ENCODE results near the gene ZNF362.

ZNF362 gene

GRCh38 chr1:33221385-33221758 lies 34.9 kb upstream of the ZNF362 start:
- Histone ChIP-seq H3K27me3 (ENCODE audit: insufficient read depth, low read depth) (no peaks in the 10 kb centered on the region), H4K20me1 (ENCODE audit: insufficient read depth) (no peaks in the 10 kb centered on the region), H2AFZ (ENCODE audit: low read depth) (no peak overlapping the region), H3K4me3 (IDR thresholded peaks at IDR 0.05; ENCODE audit: insufficient read depth, low read depth, low read length) (no peak overlapping the region), H3K4me1 (ENCODE audit: low read depth, poor library complexity, severe bottlenecking) (no peaks in the 10 kb centered on the region), H3K36me3 (ENCODE audit: insufficient read depth) (no peaks in the 10 kb centered on the region), H3K9ac (no peak overlapping the region), H3K79me2 (ENCODE audit: insufficient read depth, low read depth) (no peaks in the 10 kb centered on the region), H3K4me2 (no peak overlapping the region), H3K27ac (no peak overlapping the region)
- TF ChIP-seq CTCF (conservative IDR thresholded peaks at IDR 0.05; ENCODE audit: low read depth, low read length) = no peak

- no peak overlapping the region for H3K27ac ChIP-seq
- no peak overlapping the region for H3K9ac ChIP-seq
- H3K27me3 ChIP-seq (ENCODE audit: insufficient read depth, low read depth) = no peaks in the 10 kb centered on the region
- H4K20me1 ChIP-seq (ENCODE audit: insufficient read depth) = no peaks in the 10 kb centered on the region
- H3K4me1 ChIP-seq (ENCODE audit: low read depth, poor library complexity, severe bottlenecking) = no peaks in the 10 kb centered on the region
- H3K36me3 ChIP-seq (ENCODE audit: insufficient read depth) = no peaks in the 10 kb centered on the region
- no peak overlapping the region for H3K4me2 ChIP-seq
- H2AFZ ChIP-seq (ENCODE audit: low read depth) = no peak overlapping the region
- H3K79me2 ChIP-seq (ENCODE audit: insufficient read depth, low read depth) = no peaks in the 10 kb centered on the region
- TF ChIP-seq CTCF (conservative IDR thresholded peaks at IDR 0.05; ENCODE audit: low read depth, low read length) = no peak
- no peak overlapping the region for H3K4me3 ChIP-seq (IDR thresholded peaks at IDR 0.05; ENCODE audit: insufficient read depth, low read depth, low read length)
Observed at GRCh38 chr1:33222381-33222780, 33.9 kb upstream of the ZNF362 start.

GRCh38 chr1:33224166-33224707 lies 32.1 kb upstream of the ZNF362 start:
- Histone ChIP-seq H3K36me3 (ENCODE audit: insufficient read depth) (no peaks in the 10 kb centered on the region), H3K4me3 (IDR thresholded peaks at IDR 0.05; ENCODE audit: insufficient read depth, low read depth, low read length) (no peak overlapping the region), H3K27ac (no peak overlapping the region), H3K4me2 (no peak overlapping the region), H2AFZ (ENCODE audit: low read depth) (no peak overlapping the region), H3K4me1 (ENCODE audit: low read depth, poor library complexity, severe bottlenecking) (no peaks in the 10 kb centered on the region), H3K79me2 (ENCODE audit: insufficient read depth, low read depth) (no peaks in the 10 kb centered on the region), H4K20me1 (ENCODE audit: insufficient read depth) (no peaks in the 10 kb centered on the region), H3K27me3 (ENCODE audit: insufficient read depth, low read depth) (no peaks in the 10 kb centered on the region), H3K9ac (no peak overlapping the region)
- TF ChIP-seq CTCF (conservative IDR thresholded peaks at IDR 0.05; ENCODE audit: low read depth, low read length) = no peak

- H3K4me1 ChIP-seq (ENCODE audit: low read depth, poor library complexity, severe bottlenecking) = no peaks in the 10 kb centered on the region
Observed at GRCh38 chr1:33225586-33225985, 30.7 kb upstream of the ZNF362 start.

More at GRCh38 chr1:33225586-33225985, 30.7 kb upstream of the ZNF362 start:
- H3K27ac ChIP-seq = no peak overlapping the region
- no peaks in the 10 kb centered on the region for H3K36me3 ChIP-seq (ENCODE audit: insufficient read depth)
- no peak overlapping the region for H3K4me3 ChIP-seq (IDR thresholded peaks at IDR 0.05; ENCODE audit: insufficient read depth, low read depth, low read length)
- H3K9ac ChIP-seq = no peak overlapping the region
- no peaks in the 10 kb centered on the region for H3K27me3 ChIP-seq (ENCODE audit: insufficient read depth, low read depth)
- H3K4me2 ChIP-seq = no peak overlapping the region
- TF ChIP-seq CTCF (conservative IDR thresholded peaks at IDR 0.05; ENCODE audit: low read depth, low read length) = no peak
- H3K79me2 ChIP-seq (ENCODE audit: insufficient read depth, low read depth) = no peaks in the 10 kb centered on the region
- no peaks in the 10 kb centered on the region for H4K20me1 ChIP-seq (ENCODE audit: insufficient read depth)
- H2AFZ ChIP-seq (ENCODE audit: low read depth) = no peak overlapping the region

Measured in KMS-11 (cell line).